Measurements from ENCODE around the gene ZMYM3.

DNA sequence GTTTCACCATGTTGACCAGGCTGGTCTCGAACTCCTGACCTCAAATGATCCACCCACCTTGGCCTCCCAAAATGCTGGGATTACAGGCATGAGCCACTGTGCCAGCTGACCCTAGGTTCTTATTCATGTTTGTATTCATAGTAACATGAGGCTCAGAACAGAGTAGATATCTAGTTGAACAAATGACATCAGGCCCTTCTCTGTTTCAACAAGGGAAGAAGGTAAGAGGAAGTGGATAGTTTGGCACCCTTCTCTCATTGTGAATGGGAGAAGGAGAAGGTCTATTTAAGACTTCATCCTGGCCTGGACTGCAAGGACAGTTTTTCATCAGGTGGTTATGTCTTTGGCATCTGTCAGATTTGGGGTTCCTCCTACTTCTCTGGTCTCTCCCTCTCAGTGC is 17.1 kb downstream of the ZMYM3 start:
- TF ChIP-seq GATA2 (IDR thresholded peaks at IDR 0.05; ENCODE audit: low read depth, low read length) = no peak
- no peak for TF ChIP-seq GATA3 (IDR thresholded peaks at IDR 0.05; ENCODE audit: low read depth, low read length)

All from SH-SY5Y (cell line).